Measurements from ENCODE around the gene TMEM269.

DNA sequence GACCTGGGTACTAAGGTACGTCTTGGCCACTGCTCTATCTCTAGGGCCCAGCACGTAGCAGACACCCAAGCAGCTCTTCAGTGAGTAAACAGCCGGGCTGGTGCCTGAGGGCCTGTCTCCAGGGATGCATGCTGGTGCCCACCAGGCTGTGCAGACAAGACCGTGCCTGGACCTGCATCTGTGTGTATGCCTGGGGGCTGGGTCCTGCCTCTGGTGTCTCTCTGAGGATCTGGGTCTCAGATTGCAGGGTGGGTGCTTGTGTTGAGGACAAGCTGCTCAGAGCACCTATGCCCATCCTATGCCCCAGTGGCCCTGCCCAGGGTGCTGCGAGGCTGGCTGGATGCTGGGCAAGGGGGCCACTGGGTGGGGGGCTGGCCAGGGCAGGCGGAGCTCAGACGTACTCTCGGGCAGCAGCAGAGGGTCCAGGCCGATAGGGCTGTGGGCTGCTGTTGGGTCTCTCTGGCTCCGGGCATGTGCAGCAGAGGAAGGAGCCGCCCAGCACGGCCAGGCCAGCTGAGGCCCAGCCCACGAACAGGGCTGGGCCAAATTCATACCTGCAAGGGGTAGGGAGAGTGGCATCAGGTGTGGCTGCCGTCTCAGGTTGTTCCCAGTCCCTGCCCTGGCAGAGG lies 49.2 kb upstream of the TMEM269 start:
- TF ChIP-seq CTCF (IDR thresholded peaks at IDR 0.05) = no peak
- TF ChIP-seq EZH2 (IDR thresholded peaks at IDR 0.05; ENCODE audit: borderline replicate concordance, insufficient read depth, low read depth, low read length, poor library complexity, severe bottlenecking) = no peak

All from B cell (primary cell).